HG02588 (cell line): ENCODE measurements around the gene CDKN1A.

Experiments
- ATAC-seq: cut with Tn5 transposase; IDR thresholded peaks from one replicate; pipeline ENCODE4 v1.9.1; 2021; ENCODE audit warnings: mild to moderate bottlenecking, moderate library complexity; ENCODE audit not compliant: unreplicated experiment

CDKN1A gene

GRCh38 chr6:36677059-36677749 lies 1.3 kb upstream of the CDKN1A start:
- ATAC-seq, result no peak

- ATAC-seq, result no peak
These were observed 594 bp upstream of the CDKN1A start for GRCh38 chr6:36677753-36678487.

GRCh38 chr6:36679043-36679833 lies 724 bp downstream of the CDKN1A start:
- ATAC-seq, result no peak

GRCh38 chr6:36682328-36683144 lies 4.0 kb downstream of the CDKN1A start:
- no peak for ATAC-seq

- no peak for ATAC-seq
These were observed 4.7 kb downstream of the CDKN1A start for GRCh38 chr6:36683145-36683655.

- no peak for ATAC-seq
These were observed 5.3 kb downstream of the CDKN1A start for GRCh38 chr6:36683656-36684446.

- no peak for ATAC-seq
These were observed 5.9 kb downstream of the CDKN1A start for GRCh38 chr6:36684447-36684812.

GRCh38 chr6:36685166-36685924 lies 6.8 kb downstream of the CDKN1A start:
- ATAC-seq, result no peak

GRCh38 chr6:36685926-36686667 lies 7.6 kb downstream of the CDKN1A start:
- ATAC-seq, result no peak

GRCh38 chr6:36686668-36687513 lies 8.4 kb downstream of the CDKN1A start:
- no peak for ATAC-seq

GRCh38 chr6:36688063-36688738 lies 9.7 kb downstream of the CDKN1A start:
- ATAC-seq, result no peak

- no peak for ATAC-seq
These were observed 10.2 kb downstream of the CDKN1A start for GRCh38 chr6:36688739-36689075.

- no peak for ATAC-seq
These were observed 12.5 kb downstream of the CDKN1A start for GRCh38 chr6:36691011-36691410.

GRCh38 chr6:36691612-36692011 lies 13.1 kb downstream of the CDKN1A start:
- no peak for ATAC-seq

- ATAC-seq, result peak; percentile 48
These were observed 13.7 kb downstream of the CDKN1A start for GRCh38 chr6:36692220-36692619.

GRCh38 chr6:36692861-36693702 lies 14.6 kb downstream of the CDKN1A start:
- no peak for ATAC-seq
